ENCODE measurements around the gene MGLL.

Gene MGLL

GRCh38 chr3:127831723-127832172, 9.4 kb upstream of the MGLL start:
- H3K36me3 ChIP-seq (ENCODE audit: control insufficient read depth, insufficient read depth, low read length), result no peaks in the 10 kb centered on the region
- no peak overlapping the region for H3K27ac ChIP-seq (ENCODE audit: low read depth, low read length)
- no peak overlapping the region for H3K4me3 ChIP-seq (ENCODE audit: low read length)
- no peaks in the 10 kb centered on the region for H3K27me3 ChIP-seq (ENCODE audit: control insufficient read depth, insufficient read depth, low read length)
- H3K9ac ChIP-seq (ENCODE audit: low read length), result no peak overlapping the region
- H3K4me1 ChIP-seq (ENCODE audit: control insufficient read depth, insufficient read depth, low read length), result no peaks in the 10 kb centered on the region

- Histone ChIP-seq H3K9ac (ENCODE audit: low read length) (no peak overlapping the region), H3K27me3 (ENCODE audit: control insufficient read depth, insufficient read depth, low read length) (no peaks in the 10 kb centered on the region), H3K4me3 (ENCODE audit: low read length) (no peak overlapping the region), H3K27ac (ENCODE audit: low read depth, low read length) (no peak overlapping the region), H3K4me1 (ENCODE audit: control insufficient read depth, insufficient read depth, low read length) (no peaks in the 10 kb centered on the region), H3K36me3 (ENCODE audit: control insufficient read depth, insufficient read depth, low read length) (no peaks in the 10 kb centered on the region)
Observed at GRCh38 chr3:127829537-127829936, 7.2 kb upstream of the MGLL start.

- H3K27ac ChIP-seq (ENCODE audit: low read depth, low read length), result no peak overlapping the region
- H3K9ac ChIP-seq (ENCODE audit: low read length), result no peak overlapping the region
- no peaks in the 10 kb centered on the region for H3K4me1 ChIP-seq (ENCODE audit: control insufficient read depth, insufficient read depth, low read length)
- H3K4me3 ChIP-seq (ENCODE audit: low read length), result no peak overlapping the region
- no peaks in the 10 kb centered on the region for H3K27me3 ChIP-seq (ENCODE audit: control insufficient read depth, insufficient read depth, low read length)
- no peaks in the 10 kb centered on the region for H3K36me3 ChIP-seq (ENCODE audit: control insufficient read depth, insufficient read depth, low read length)
Observed at GRCh38 chr3:127827808-127828207, 5.5 kb upstream of the MGLL start.

GRCh38 chr3:127825756-127826155, 3.4 kb upstream of the MGLL start:
- Histone ChIP-seq H3K4me3 (ENCODE audit: low read length) (no peak overlapping the region), H3K27me3 (ENCODE audit: control insufficient read depth, insufficient read depth, low read length) (no peaks in the 10 kb centered on the region), H3K27ac (ENCODE audit: low read depth, low read length) (no peak overlapping the region), H3K36me3 (ENCODE audit: control insufficient read depth, insufficient read depth, low read length) (no peaks in the 10 kb centered on the region), H3K9ac (ENCODE audit: low read length) (no peak overlapping the region), H3K4me1 (ENCODE audit: control insufficient read depth, insufficient read depth, low read length) (peaks cover 4% of the 10 kb centered on the region)

DNA sequence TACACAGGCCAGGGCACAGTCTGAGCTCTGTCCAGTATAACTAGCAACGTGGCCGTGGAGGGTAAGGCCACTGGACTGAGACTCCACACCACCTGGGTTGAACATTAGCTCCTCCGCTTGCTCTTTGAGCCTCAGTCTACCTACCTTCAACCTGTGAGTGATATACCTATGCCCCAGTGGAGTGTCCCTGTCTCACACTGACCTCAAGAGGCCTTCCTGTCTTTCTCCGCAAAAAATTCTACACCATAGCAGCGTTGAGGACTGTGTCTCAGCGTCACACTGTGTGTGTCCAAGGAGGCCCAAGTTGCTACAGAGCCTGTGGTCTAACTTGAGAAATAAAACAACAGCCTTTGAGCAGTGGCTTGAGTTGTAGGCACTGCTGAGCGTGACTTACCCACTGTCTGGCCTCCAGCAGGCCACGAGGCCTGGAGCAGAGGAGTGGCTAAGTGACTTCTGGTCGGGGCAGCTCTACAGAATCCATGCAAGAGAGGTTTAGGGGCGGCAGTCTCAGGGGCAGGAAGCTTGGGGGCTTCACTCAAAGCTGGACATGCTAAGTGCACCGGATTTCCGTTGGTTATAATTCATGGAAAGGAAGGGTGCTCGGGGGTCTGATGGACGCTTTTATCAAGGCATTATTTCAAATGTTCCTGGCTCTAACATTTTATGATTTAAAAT, 2.0 kb upstream of the MGLL start:
- no peaks in the 10 kb centered on the region for H3K27me3 ChIP-seq (ENCODE audit: control insufficient read depth, insufficient read depth, low read length)
- no peak overlapping the region for H3K4me3 ChIP-seq (ENCODE audit: low read length)
- H3K27ac ChIP-seq (ENCODE audit: low read depth, low read length), result no peak overlapping the region
- peaks cover 8% of the 10 kb centered on the region for H3K4me1 ChIP-seq (ENCODE audit: control insufficient read depth, insufficient read depth, low read length)
- no peaks in the 10 kb centered on the region for H3K36me3 ChIP-seq (ENCODE audit: control insufficient read depth, insufficient read depth, low read length)
- no peak overlapping the region for H3K9ac ChIP-seq (ENCODE audit: low read length)

DNA sequence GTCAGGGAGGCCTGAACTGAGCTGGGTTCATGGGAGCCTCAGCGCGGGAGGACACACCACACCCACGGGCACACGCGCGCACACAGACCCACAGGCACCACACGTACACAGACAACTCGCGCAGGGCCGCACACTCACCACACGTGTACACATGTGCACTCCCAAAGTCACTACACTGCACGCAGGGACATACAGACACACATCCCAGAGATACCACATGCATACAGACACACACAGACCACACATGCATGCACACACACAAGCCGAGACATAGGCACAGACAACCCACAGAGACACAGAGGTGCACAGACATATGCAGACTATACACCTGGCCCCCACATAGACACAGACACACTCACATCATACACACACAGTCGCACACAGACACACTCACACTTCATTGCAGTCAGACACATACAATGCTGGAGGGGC, 1.1 kb upstream of the MGLL start:
- H3K4me1 ChIP-seq (ENCODE audit: control insufficient read depth, insufficient read depth, low read length), result peaks cover 8% of the 10 kb centered on the region
- peak overlapping the region; percentile 51 for H3K9ac ChIP-seq (ENCODE audit: low read length)
- H3K27me3 ChIP-seq (ENCODE audit: control insufficient read depth, insufficient read depth, low read length), result no peaks in the 10 kb centered on the region
- peak overlapping the region; percentile 59 for H3K4me3 ChIP-seq (ENCODE audit: low read length)
- H3K36me3 ChIP-seq (ENCODE audit: control insufficient read depth, insufficient read depth, low read length), result peaks cover 3% of the 10 kb centered on the region
- peak overlapping the region; percentile 38 for H3K27ac ChIP-seq (ENCODE audit: low read depth, low read length)

GRCh38 chr3:127822682-127823425, 539 bp upstream of the MGLL start:
- Histone ChIP-seq H3K9ac (ENCODE audit: low read length) (peak overlapping the region; percentile 92), H3K4me1 (ENCODE audit: control insufficient read depth, insufficient read depth, low read length) (peaks cover 8% of the 10 kb centered on the region), H3K4me3 (ENCODE audit: low read length) (peak overlapping the region; percentile 95), H3K27ac (ENCODE audit: low read depth, low read length) (peak overlapping the region; percentile 77), H3K27me3 (ENCODE audit: control insufficient read depth, insufficient read depth, low read length) (no peaks in the 10 kb centered on the region), H3K36me3 (ENCODE audit: control insufficient read depth, insufficient read depth, low read length) (peaks cover 3% of the 10 kb centered on the region)

GRCh38 chr3:127821394-127821793, 921 bp downstream of the MGLL start:
- Histone ChIP-seq H3K27me3 (ENCODE audit: control insufficient read depth, insufficient read depth, low read length) (no peaks in the 10 kb centered on the region), H3K27ac (ENCODE audit: low read depth, low read length) (peak overlapping the region; percentile 64), H3K36me3 (ENCODE audit: control insufficient read depth, insufficient read depth, low read length) (peaks cover 3% of the 10 kb centered on the region), H3K4me1 (ENCODE audit: control insufficient read depth, insufficient read depth, low read length) (peaks cover 8% of the 10 kb centered on the region), H3K4me3 (ENCODE audit: low read length) (peak overlapping the region; percentile 95), H3K9ac (ENCODE audit: low read length) (peak overlapping the region; percentile 39)

DNA sequence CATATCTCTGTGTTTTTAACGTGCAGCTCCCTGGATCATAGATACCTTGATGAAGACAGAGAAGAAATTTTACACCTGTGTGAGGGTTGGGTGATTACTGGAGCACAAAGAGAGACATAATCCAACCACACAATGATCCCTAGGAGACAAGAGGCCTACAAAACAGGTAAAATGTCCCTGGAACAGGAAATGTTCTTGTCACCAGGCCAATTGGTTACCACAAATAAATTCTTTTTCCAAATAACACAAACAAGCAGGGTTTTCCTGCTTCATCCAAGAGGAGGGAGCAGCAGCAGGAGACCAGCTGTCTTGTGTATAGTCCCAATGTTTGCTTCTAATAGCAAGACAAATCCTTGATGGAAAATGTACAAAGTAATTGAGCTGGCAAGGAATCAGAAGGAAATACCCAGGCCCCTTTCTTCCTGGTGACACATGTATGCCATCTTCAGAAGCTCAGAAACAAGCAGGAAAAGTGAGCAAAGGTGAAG, 1.4 kb downstream of the MGLL start:
- Histone ChIP-seq H3K4me3 (ENCODE audit: low read length) (peak overlapping the region; percentile 95), H3K27ac (ENCODE audit: low read depth, low read length) (peak overlapping the region; percentile 49), H3K4me1 (ENCODE audit: control insufficient read depth, insufficient read depth, low read length) (peaks cover 8% of the 10 kb centered on the region), H3K9ac (ENCODE audit: low read length) (peak overlapping the region; percentile 5), H3K27me3 (ENCODE audit: control insufficient read depth, insufficient read depth, low read length) (no peaks in the 10 kb centered on the region), H3K36me3 (ENCODE audit: control insufficient read depth, insufficient read depth, low read length) (peaks cover 3% of the 10 kb centered on the region)

GRCh38 chr3:127820221-127820825, 2.0 kb downstream of the MGLL start:
- Histone ChIP-seq H3K4me1 (ENCODE audit: control insufficient read depth, insufficient read depth, low read length) (peaks cover 8% of the 10 kb centered on the region), H3K9ac (ENCODE audit: low read length) (peak overlapping the region; percentile 5), H3K36me3 (ENCODE audit: control insufficient read depth, insufficient read depth, low read length) (peaks cover 3% of the 10 kb centered on the region), H3K27ac (ENCODE audit: low read depth, low read length) (peak overlapping the region; percentile 49), H3K4me3 (ENCODE audit: low read length) (peak overlapping the region; percentile 95), H3K27me3 (ENCODE audit: control insufficient read depth, insufficient read depth, low read length) (no peaks in the 10 kb centered on the region)

DNA sequence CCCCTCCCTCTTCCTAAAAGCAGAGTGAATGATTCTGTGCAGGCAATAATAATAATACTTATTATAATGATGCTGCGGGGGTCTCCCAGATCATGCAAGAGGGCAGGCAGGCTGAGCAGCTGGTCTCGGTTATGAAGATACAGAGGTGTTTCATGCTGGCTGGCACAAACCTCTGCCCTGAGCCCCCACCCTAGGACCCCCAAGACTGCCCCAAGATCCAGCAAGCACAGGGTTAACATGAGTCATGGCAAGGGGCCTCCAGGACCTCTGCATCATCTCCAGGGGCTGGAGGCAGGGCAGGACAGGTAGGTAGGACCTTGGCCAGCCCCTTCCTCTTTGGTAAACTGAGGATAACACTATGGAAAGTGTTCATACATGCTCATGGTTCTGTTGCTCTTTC, 2.7 kb downstream of the MGLL start:
- Histone ChIP-seq H3K9ac (ENCODE audit: low read length) (no peak overlapping the region), H3K4me3 (ENCODE audit: low read length) (peak overlapping the region; percentile 6), H3K36me3 (ENCODE audit: control insufficient read depth, insufficient read depth, low read length) (peaks cover 3% of the 10 kb centered on the region), H3K4me1 (ENCODE audit: control insufficient read depth, insufficient read depth, low read length) (peaks cover 8% of the 10 kb centered on the region), H3K27me3 (ENCODE audit: control insufficient read depth, insufficient read depth, low read length) (no peaks in the 10 kb centered on the region), H3K27ac (ENCODE audit: low read depth, low read length) (peak overlapping the region; percentile 49)

DNA sequence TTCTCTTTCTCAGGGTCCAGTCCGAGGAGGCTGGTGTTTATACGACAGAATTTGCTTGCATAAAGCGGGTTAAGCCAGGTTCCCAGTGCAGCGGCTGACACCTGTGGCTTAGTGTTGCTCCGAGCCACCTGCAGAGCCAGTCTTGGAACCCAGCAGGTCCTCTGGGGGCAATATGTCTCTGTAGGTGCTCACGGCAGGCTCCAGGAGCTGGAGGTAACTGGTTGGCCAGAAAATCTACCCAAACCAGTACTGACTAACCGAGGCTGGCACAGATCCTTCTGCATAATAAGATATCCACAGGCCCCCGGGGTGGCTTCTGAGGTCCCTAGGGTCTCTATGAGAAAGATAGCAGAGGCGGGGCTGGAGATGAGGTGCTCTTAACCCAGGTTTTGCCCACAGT, 3.2 kb downstream of the MGLL start:
- H3K4me3 ChIP-seq (ENCODE audit: low read length), result no peak overlapping the region
- H3K9ac ChIP-seq (ENCODE audit: low read length), result no peak overlapping the region
- no peak overlapping the region for H3K27ac ChIP-seq (ENCODE audit: low read depth, low read length)
- H3K4me1 ChIP-seq (ENCODE audit: control insufficient read depth, insufficient read depth, low read length), result peaks cover 8% of the 10 kb centered on the region
- H3K36me3 ChIP-seq (ENCODE audit: control insufficient read depth, insufficient read depth, low read length), result peaks cover 3% of the 10 kb centered on the region
- no peaks in the 10 kb centered on the region for H3K27me3 ChIP-seq (ENCODE audit: control insufficient read depth, insufficient read depth, low read length)
